Colonic mucosa (tissue), 4 donors: ENCODE results near the gene ACACA. TPM values are rescaled to one million over a fixed set of nuclear protein-coding genes. Genes with fewer than 3 reads are reported as not detected.

Experiments used
- DNase-seq: peaks from one replicate; pipeline ENCODE4 v3.0.0-alpha.2; 2020
- H3K27ac ChIP-seq: fragments of 200-600 bp; one replicate; pipeline ENCODE4 v1.8.0; 2021
- H3K27me3 ChIP-seq: fragments of 200-600 bp; one replicate; pipeline ENCODE4 v1.8.0; 2021
- H3K36me3 ChIP-seq: fragments of 200-600 bp; one replicate; pipeline ENCODE4 v1.8.0; 2021
- H3K4me1 ChIP-seq: fragments of 200-600 bp; one replicate; pipeline ENCODE4 v1.8.0; 2021; ENCODE audit warnings: mild to moderate bottlenecking
- H3K4me3 ChIP-seq: fragments of 200-600 bp; one replicate; pipeline ENCODE4 v1.8.0; 2021
- H3K9ac ChIP-seq, 2 donors: one replicate each; pipeline ENCODE4 v1.7.0; 2013; ENCODE audit warnings: control low read depth in 2 of 2, low read depth in 2 of 2, low read length in 2 of 2
- H3K9me3 ChIP-seq: fragments of 200-600 bp; one replicate; pipeline ENCODE4 v1.8.0; 2021
- CTCF ChIP-seq: fragments of 200-600 bp; IDR thresholded peaks from one replicate; pipeline ENCODE4 v1.8.0; 2022; ENCODE audit warnings: antibody characterized with exemption, mild to moderate bottlenecking
- intact Hi-C: fragments of 100-400 bp; cut with DNase I; formaldehyde crosslinking; loops from one replicate; pipeline ENCODE4 v1.14.1; 2022
- total RNA-seq, 2 donors: library from RNA; stranded (reverse); fragmentation: NEBNext Ultra II Directional in 1 of 2; extraction: Animal tissue kit (Norgen Biotek cat#: 25700) in 1 of 2; gene quantifications; one replicate each; pipeline ENCODE4 v1.2.1, GENCODE V29; 2021
- donor health status: healthy.
- donor health status: DM: no; HTN: no; CAD: no.
- donor health status: DM: no; HTN: no; CAD: no.

Gene ACACA
- total RNA-seq, 2 donors from 2014 or later: 59.5 to 72.6 TPM

- Histone ChIP-seq H3K4me1 (no peaks in the 10 kb centered on the region), H3K9ac (no peak overlapping the region), H3K27ac (no peak overlapping the region), H3K27me3 (no peaks in the 10 kb centered on the region), H3K9me3 (no peaks in the 10 kb centered on the region), H3K4me3 (no peak overlapping the region), H3K36me3 (peaks cover 10% of the 10 kb centered on the region)
- no peak for TF ChIP-seq CTCF
- DNase-seq: no peak
- intact Hi-C loops: no loop called here
Measured at GRCh38 chr17:37123941-37124820, 282.5 kb downstream of the ACACA start.

- no peaks in the 10 kb centered on the region for H3K27me3 ChIP-seq
- no peaks in the 10 kb centered on the region for H3K4me1 ChIP-seq
- H3K27ac ChIP-seq: no peak overlapping the region
- DNase-seq: no peak
- no peak for TF ChIP-seq CTCF
- intact Hi-C loops: no loop called here
- H3K9me3 ChIP-seq: no peaks in the 10 kb centered on the region
- H3K36me3 ChIP-seq: peaks cover 10% of the 10 kb centered on the region
- H3K9ac ChIP-seq: no peak overlapping the region
- H3K4me3 ChIP-seq: no peak overlapping the region
Measured at GRCh38 chr17:37123386-37123785, 283.2 kb downstream of the ACACA start.

GRCh38 chr17:37121616-37122015 lies 285.0 kb downstream of the ACACA start:
- peaks cover 10% of the 10 kb centered on the region for H3K36me3 ChIP-seq
- H3K9ac ChIP-seq: no peak overlapping the region
- no peaks in the 10 kb centered on the region for H3K27me3 ChIP-seq
- H3K4me3 ChIP-seq: no peak overlapping the region
- intact Hi-C loops: no loop called here
- H3K4me1 ChIP-seq: no peaks in the 10 kb centered on the region
- DNase-seq: no peak
- no peaks in the 10 kb centered on the region for H3K9me3 ChIP-seq
- H3K27ac ChIP-seq: no peak overlapping the region
- TF ChIP-seq CTCF: no peak

GRCh38 chr17:37118366-37119137 lies 288.1 kb downstream of the ACACA start:
- Histone ChIP-seq H3K27ac (no peak overlapping the region), H3K36me3 (peaks cover 10% of the 10 kb centered on the region), H3K9ac (no peak overlapping the region), H3K27me3 (no peaks in the 10 kb centered on the region), H3K4me3 (no peak overlapping the region), H3K9me3 (no peaks in the 10 kb centered on the region), H3K4me1 (no peaks in the 10 kb centered on the region)
- TF ChIP-seq CTCF: no peak
- no peak for DNase-seq
- intact Hi-C loops: no loop called here

GRCh38 chr17:37117373-37118142 lies 289.1 kb downstream of the ACACA start:
- Histone ChIP-seq H3K27me3 (no peaks in the 10 kb centered on the region), H3K27ac (no peak overlapping the region), H3K4me1 (no peaks in the 10 kb centered on the region), H3K4me3 (no peak overlapping the region), H3K9ac (no peak overlapping the region), H3K9me3 (no peaks in the 10 kb centered on the region), H3K36me3 (peaks cover 10% of the 10 kb centered on the region)
- no peak for DNase-seq
- TF ChIP-seq CTCF: no peak
- intact Hi-C loops: no loop called here
